Panc1 (cell line): ENCODE data around the gene DHRS3.

ENCODE experiments used
- CTCF ChIP-seq: fragments of 450-650 bp; IDR thresholded peaks from 2 replicates; pipeline ENCODE4 v1.5.1; 2017; ENCODE audit warnings: mild to moderate bottlenecking
- TF ChIP-seq, protein P1 (sequence below), 2 experiments: IDR thresholded peaks; 2 replicates each; pipeline ENCODE4 v1.6.1; 2011 to 2012; ENCODE audit warnings: low read depth in 2 of 2, control low read depth in 1 of 2, low read length in 1 of 2, mild to moderate bottlenecking in 1 of 2, moderate library complexity in 1 of 2; ENCODE audit not compliant: insufficient read depth in 1 of 2

- TF ChIP-seq CTCF = no peak
- TF ChIP-seq, protein P1, sequence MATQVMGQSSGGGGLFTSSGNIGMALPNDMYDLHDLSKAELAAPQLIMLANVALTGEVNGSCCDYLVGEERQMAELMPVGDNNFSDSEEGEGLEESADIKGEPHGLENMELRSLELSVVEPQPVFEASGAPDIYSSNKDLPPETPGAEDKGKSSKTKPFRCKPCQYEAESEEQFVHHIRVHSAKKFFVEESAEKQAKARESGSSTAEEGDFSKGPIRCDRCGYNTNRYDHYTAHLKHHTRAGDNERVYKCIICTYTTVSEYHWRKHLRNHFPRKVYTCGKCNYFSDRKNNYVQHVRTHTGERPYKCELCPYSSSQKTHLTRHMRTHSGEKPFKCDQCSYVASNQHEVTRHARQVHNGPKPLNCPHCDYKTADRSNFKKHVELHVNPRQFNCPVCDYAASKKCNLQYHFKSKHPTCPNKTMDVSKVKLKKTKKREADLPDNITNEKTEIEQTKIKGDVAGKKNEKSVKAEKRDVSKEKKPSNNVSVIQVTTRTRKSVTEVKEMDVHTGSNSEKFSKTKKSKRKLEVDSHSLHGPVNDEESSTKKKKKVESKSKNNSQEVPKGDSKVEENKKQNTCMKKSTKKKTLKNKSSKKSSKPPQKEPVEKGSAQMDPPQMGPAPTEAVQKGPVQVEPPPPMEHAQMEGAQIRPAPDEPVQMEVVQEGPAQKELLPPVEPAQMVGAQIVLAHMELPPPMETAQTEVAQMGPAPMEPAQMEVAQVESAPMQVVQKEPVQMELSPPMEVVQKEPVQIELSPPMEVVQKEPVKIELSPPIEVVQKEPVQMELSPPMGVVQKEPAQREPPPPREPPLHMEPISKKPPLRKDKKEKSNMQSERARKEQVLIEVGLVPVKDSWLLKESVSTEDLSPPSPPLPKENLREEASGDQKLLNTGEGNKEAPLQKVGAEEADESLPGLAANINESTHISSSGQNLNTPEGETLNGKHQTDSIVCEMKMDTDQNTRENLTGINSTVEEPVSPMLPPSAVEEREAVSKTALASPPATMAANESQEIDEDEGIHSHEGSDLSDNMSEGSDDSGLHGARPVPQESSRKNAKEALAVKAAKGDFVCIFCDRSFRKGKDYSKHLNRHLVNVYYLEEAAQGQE (IDR thresholded peaks at IDR 0.05; ENCODE audit: insufficient read depth in 1 of 2, low read depth in 2 of 2, low read length in 1 of 2) = no peak
Observed at GRCh38 chr1:12574757-12575139, 43.3 kb downstream of the DHRS3 start.
